GM21529 (cell line): ENCODE measurements around the gene NOC3L.

Experiments used
- ATAC-seq: cut with Tn5 transposase; IDR thresholded peaks from one replicate; pipeline ENCODE4 v1.9.1; 2021; ENCODE audit not compliant: unreplicated experiment

NOC3L gene

DNA sequence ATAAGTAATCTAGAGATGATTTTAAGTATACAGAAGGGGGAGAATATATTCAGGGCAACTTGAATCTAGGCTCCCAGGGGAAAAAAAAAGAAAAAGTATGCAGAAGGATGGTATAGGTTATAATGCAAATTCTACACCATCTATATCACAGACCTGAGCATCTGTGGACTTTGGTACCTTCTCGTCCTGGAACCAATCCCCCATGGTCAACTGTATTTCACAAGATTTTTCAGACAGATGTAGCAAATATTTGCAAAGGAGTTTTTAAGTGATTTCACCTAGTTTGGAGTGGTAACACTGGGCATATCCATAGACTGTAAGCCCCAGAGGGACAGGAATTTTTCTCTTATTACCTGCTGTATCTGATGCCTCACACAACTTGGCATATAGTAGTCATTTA, 58.8 kb downstream of the NOC3L start:
- ATAC-seq, result no peak

GRCh38 chr10:94300042-94300441, 62.7 kb downstream of the NOC3L start:
- no peak for ATAC-seq

DNA sequence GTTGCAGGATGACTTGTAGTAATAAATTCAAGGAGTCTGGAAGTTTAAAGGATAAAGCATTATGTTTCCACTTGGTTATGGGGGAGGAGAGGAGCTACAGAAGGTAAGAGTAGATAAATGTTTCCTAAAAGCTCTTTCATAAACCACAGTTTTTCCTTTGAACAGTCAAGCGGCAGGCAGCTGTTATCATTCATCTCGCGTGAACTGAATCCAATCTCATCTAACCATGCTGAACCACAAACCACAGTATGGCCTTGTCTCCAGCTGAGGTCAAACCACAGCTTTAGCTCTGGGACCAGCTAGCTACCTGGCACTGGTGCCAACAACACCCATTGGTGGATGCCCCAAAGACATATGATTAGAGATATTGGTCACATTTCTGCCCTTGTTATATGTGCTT, 63.3 kb downstream of the NOC3L start:
- ATAC-seq, result no peak

DNA sequence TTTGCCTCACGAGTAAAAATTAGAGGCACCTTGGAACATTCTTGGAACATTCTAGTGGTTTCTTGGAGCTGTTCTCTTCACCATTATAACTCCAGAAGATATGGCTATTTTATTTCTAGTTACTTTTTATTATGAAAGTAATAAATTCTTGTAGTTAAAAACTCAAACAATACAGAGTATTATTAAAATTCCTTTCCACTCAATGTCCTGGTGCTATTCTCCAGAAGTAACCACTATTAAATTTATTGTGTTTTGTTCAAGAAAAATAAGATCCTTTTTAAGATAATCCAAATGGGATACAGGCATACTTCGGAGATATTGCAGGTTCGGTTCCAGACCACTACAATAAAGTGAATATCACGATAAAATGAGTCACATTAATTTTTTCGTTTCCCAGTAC, 68.6 kb downstream of the NOC3L start:
- no peak for ATAC-seq

- ATAC-seq, result no peak
Observed at GRCh38 chr10:94293354-94293753, 69.4 kb downstream of the NOC3L start.

DNA sequence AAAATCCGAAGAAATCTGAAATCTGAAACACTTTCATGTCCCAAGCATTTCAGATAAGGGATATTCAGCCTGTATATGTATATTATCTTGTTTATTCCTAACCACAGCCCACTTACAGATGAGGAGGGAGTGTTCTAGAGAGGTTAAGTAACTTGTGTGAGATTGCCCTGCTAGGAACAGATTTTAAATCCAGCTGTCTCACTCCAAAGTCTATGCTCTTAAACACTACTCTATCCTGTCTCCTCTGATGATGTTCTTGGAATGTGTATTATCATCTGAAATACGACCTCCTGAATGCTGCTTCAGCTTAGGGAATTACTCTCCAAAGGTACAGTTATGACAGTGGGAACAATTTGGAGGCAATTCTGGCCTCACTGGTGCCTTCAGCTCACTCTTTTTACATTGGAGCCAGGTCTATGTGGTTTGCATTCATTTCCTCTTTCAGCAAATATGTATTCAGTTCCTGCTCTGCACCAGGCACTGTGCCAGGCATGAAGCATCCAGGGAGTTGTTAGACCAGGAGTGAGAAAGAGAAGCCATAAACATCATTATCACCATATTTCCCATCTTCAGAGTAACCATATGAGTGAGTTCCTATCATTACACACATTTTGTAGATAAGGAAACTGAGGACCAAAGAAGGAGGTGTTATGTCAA, 70.2 kb downstream of the NOC3L start:
- ATAC-seq, result no peak

DNA sequence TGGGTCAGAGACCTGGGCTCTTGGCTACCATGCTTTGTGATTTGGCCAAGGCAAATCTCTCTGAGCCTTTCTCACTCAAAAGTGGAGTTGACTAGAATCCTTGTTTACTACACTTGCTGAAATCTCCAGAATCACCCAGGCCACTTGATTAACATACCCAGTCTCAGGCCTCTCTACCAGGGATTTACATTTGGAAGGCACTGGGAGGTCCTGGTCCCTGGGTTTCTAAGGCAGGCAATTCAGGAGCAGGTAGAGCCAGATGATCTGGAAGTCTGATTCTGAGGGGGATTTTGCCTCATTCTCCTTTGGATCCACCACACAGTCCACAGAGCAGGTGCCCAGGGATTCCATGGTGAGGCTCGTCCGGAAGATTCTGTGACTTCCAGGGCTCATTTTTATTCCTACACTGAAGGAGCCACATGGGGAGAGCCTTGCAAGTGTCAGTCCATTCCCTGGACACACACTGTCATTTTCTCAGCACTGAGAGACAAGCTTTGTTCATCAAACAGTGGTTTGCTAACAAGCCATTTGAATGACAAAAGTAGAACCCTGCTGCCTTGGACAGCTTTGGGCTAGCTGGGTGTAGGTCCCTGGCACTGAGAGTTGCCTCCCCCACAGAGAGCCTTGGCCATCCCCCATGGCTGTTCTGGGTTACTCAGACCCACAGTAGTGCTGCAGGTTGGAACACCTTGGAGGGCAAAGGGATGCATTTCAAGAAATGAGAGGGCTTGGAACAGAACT, 74.2 kb downstream of the NOC3L start:
- no peak for ATAC-seq

GRCh38 chr10:94287336-94287735, 75.4 kb downstream of the NOC3L start:
- no peak for ATAC-seq

GRCh38 chr10:94286901-94287300, 75.8 kb downstream of the NOC3L start:
- no peak for ATAC-seq

DNA sequence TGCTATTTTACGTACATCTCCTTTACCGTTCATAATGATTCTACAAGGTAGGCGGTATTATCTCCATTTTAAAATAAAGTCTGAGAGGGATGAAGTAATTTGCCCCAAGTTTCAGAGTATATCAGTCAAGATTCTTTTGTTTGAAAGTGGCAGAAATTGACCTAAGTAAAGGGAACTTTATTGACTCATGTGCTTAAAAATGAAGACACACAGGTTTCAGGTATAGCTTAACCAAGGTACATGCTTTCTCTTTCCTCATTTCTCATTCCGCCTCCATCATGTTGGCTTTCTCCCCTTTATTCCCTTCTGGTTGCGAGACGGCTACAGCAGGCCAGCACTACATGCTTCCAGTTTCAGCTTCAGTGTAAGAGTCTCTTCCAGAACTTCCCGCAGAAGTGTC, 77.5 kb downstream of the NOC3L start:
- no peak for ATAC-seq
